GM12878 (cell line): ENCODE measurements around the gene KCNMB2. TPM values are rescaled to one million over a fixed set of nuclear protein-coding genes. Genes with fewer than 3 reads are reported as not detected.

Experiments used
- ATAC-seq: fragments of 200-7000 bp; cut with Tn5 transposase; 3 replicates; pipeline ENCODE4 v1.9.1; 2020; ENCODE audit warnings: mild to moderate bottlenecking, moderate library complexity
- BruUV-seq: library from RNA; stranded (reverse); fragments of 400-500 nt; replicated peaks from 2 replicates; lab custom pipeline; 2021; lab: Mats Ljungman, UMichigan
- CTCF ChIA-PET: fragments of 300-600 bp; sonication (Branson Sonifier 250); formaldehyde crosslinking; extraction: SDS; loops from one replicate; lab custom pipeline; 2021; ENCODE audit warnings: inconsistent platforms; lab: Yijun Ruan, JAX
- POLR2A ChIA-PET: fragments of 350-600 bp; formaldehyde crosslinking; extraction: SDS; loops from one replicate; lab custom pipeline; 2021; ENCODE audit warnings: inconsistent platforms; lab: Charles Lee
- RAD21 ChIA-PET: fragments of 300-600 bp; sonication (Branson Sonifier 250); formaldehyde crosslinking; loops from one replicate; lab custom pipeline; 2023; ENCODE audit warnings: antibody characterized with exemption; ENCODE audit not compliant: unreplicated experiment; lab: Charles Lee
- SMC1A ChIA-PET: fragments of 300-600 bp; sonication (Branson Sonifier 250); formaldehyde crosslinking; loops from one replicate; lab custom pipeline; 2023; ENCODE audit not compliant: unreplicated experiment, uncharacterized antibody; lab: Charles Lee
- DNase-seq: peaks from one replicate; pipeline ENCODE4 v3.0.0-alpha.2; 2011; ENCODE audit warnings: low read depth, low spot score
- FAIRE-seq: peaks from 3 replicates; lab custom pipeline; 2011; peaks lifted over from hg19 to GRCh38; lab: Jason Lieb, UNC
- H2AFZ ChIP-seq: 2 replicates; pipeline ENCODE4 v1.6.0; 2011; ENCODE audit warnings: low read depth, low read length, control low read depth; ENCODE audit not compliant: control insufficient read depth
- H3K27ac ChIP-seq: 2 replicates; pipeline ENCODE4 v1.5.1; 2011; ENCODE audit warnings: control low read depth; ENCODE audit not compliant: control insufficient read depth, insufficient read depth
- H3K27me3 ChIP-seq, 2 experiments: replicated peaks in 1 of 2; 2 replicates each; pipeline versions ENCODE4 v1.6.0 to v1.6.1; 2011; ENCODE audit warnings: low read length in 1 of 2; ENCODE audit not compliant: control insufficient read depth in 2 of 2, insufficient read depth in 2 of 2
- H3K36me3 ChIP-seq, 2 experiments: 2 replicates each; pipeline ENCODE4 v1.5.1; 2011; ENCODE audit warnings: low read length in 1 of 2; ENCODE audit not compliant: control insufficient read depth in 2 of 2, insufficient read depth in 2 of 2
- H3K4me1 ChIP-seq: 2 replicates; pipeline ENCODE4 v1.6.1; 2011; ENCODE audit warnings: mild to moderate bottlenecking, low read length, moderate library complexity, mixed read lengths; ENCODE audit not compliant: control insufficient read depth, insufficient read depth
- H3K4me2 ChIP-seq: 2 replicates; pipeline ENCODE4 v1.6.0; 2011; ENCODE audit warnings: control low read depth; ENCODE audit not compliant: control insufficient read depth, insufficient read depth
- H3K4me3 ChIP-seq: fragments of 200-600 bp; sonication (generic); 2 replicates; pipeline ENCODE4 v1.5.1; 2016
- H3K79me2 ChIP-seq: 2 replicates; pipeline ENCODE4 v1.6.0; 2011; ENCODE audit warnings: low read length; ENCODE audit not compliant: control insufficient read depth, insufficient read depth
- H3K9ac ChIP-seq: 2 replicates; pipeline ENCODE4 v1.8.0; 2011; ENCODE audit warnings: low read length, control low read depth, mixed read lengths; ENCODE audit not compliant: control insufficient read depth, insufficient read depth
- H3K9me3 ChIP-seq: replicated peaks from 3 replicates; pipeline ENCODE4 v1.5.1; 2011; ENCODE audit warnings: mild to moderate bottlenecking, low read length; ENCODE audit not compliant: control insufficient read depth, insufficient read depth
- H4K20me1 ChIP-seq: 2 replicates; pipeline ENCODE4 v1.6.0; 2011; ENCODE audit not compliant: control insufficient read depth, insufficient read depth
- BRCA1 ChIP-seq: IDR thresholded peaks from 2 replicates; pipeline ENCODE4 v1.6.1; 2011; ENCODE audit warnings: low read depth, low read length, improper control_type of control experiment
- FOXM1 ChIP-seq: IDR thresholded peaks from 2 replicates; pipeline ENCODE4 v1.6.1; 2012; ENCODE audit warnings: low read depth, mild to moderate bottlenecking, inconsistent platforms, low read length, moderate library complexity
- HDAC2 ChIP-seq: fragments of 200-600 bp; sonication (generic); IDR thresholded peaks from 2 replicates; pipeline ENCODE4 v1.6.1; 2017
- IKZF2 ChIP-seq, 2 experiments: fragments of 450-650 bp; IDR thresholded peaks; 2 replicates each; pipeline ENCODE4 v1.6.1; 2017; ENCODE audit warnings: mild to moderate bottlenecking in 2 of 2, moderate library complexity in 2 of 2
- LARP7 ChIP-seq: fragments of 450-650 bp; IDR thresholded peaks from 2 replicates; pipeline ENCODE4 v1.6.1; 2017; ENCODE audit warnings: mild to moderate bottlenecking
- NBN ChIP-seq: fragments of 450-650 bp; IDR thresholded peaks from 2 replicates; pipeline ENCODE4 v1.6.1; 2016
- RAD51 ChIP-seq: fragments of 450-650 bp; IDR thresholded peaks from 2 replicates; pipeline ENCODE4 v1.6.1; 2016; ENCODE audit warnings: moderate library complexity, mild to moderate bottlenecking, inconsistent platforms
- USF1 ChIP-seq: IDR thresholded peaks from 2 replicates; pipeline ENCODE4 v1.6.1; 2011; ENCODE audit warnings: borderline replicate concordance, low read depth, mild to moderate bottlenecking, moderate library complexity, mixed read lengths, low read length; ENCODE audit not compliant: insufficient read depth; ENCODE audit errors: extremely low read length
- WGBS: methylation state at CpG from one replicate; pipeline ENCODE4 v1.1.6; 2016; ENCODE audit warnings: low lambda C conversion rate; ENCODE audit not compliant: insufficient replicate concordance, insufficient coverage; ENCODE audit errors: missing lambda C conversion rate; 5-methylcytosine and 5-hydroxymethylcytosine counted together
- in situ Hi-C: fragments of 300-500 bp; cut with MboI; formaldehyde crosslinking; loops from 9 replicates; pipeline ENCODE4 v1.14.3; 2018; ENCODE audit warnings: mixed read lengths
- intact Hi-C: fragments of 100-400 bp; cut with micrococcal nuclease; formaldehyde crosslinking; loops from one replicate; pipeline ENCODE4 v1.14.2; 2022; ENCODE audit not compliant: unreplicated experiment
- polyA plus RNA-seq, 11 experiments: library from polyadenylated mRNA; depleted of rRNA in 4 of 11; unstranded in 6 of 11; stranded (reverse) in 5 of 11; fragments of >200 nt; fragmentation: Nextera tagmentation in 4 of 11; fragmentation: Illumina TruSeq in 1 of 11; extraction: Ambion mirVana in 4 of 11; extraction: Trizol in 1 of 11; gene quantifications; 1 replicate in 1 of 11; 2 replicates in 10 of 11; pipeline versions ENCODE4 v1.2.1 to v1.2.3, GENCODE V29; 2011 to 2016; ENCODE audit warnings: inconsistent platforms in 2 of 11, missing spikeins in 2 of 11, low read depth in 1 of 11
- total RNA-seq, 4 experiments: library from RNA; depleted of rRNA in 3 of 4; stranded (reverse); fragments of >200 nt in 3 of 4; fragmentation: Illumina TruSeq in 1 of 4; extraction: Trizol in 1 of 4; gene quantifications; 2 replicates each; pipeline versions ENCODE4 v1.2.1 to v1.2.3, GENCODE V29; 2013 to 2021
- TF ChIP-seq, protein P1 (sequence below): IDR thresholded peaks from 2 replicates; pipeline ENCODE4 v1.6.1; 2012; ENCODE audit warnings: low read depth, low read length, improper control_type of control experiment
- TF ChIP-seq, protein P2 (sequence below): fragments of 450-650 bp; formaldehyde crosslinking; IDR thresholded peaks from 2 replicates; pipeline ENCODE4 v1.4.0; 2020; ENCODE audit warnings: mild to moderate bottlenecking, moderate library complexity

KCNMB2 gene
- total and polyA plus RNA-seq, 10 of the 15 experiments (the other 5 are each of a cell fraction or from before 2014, with no cell fraction given) = 0.22 to 18.8 (median 11.0) TPM

DNA sequence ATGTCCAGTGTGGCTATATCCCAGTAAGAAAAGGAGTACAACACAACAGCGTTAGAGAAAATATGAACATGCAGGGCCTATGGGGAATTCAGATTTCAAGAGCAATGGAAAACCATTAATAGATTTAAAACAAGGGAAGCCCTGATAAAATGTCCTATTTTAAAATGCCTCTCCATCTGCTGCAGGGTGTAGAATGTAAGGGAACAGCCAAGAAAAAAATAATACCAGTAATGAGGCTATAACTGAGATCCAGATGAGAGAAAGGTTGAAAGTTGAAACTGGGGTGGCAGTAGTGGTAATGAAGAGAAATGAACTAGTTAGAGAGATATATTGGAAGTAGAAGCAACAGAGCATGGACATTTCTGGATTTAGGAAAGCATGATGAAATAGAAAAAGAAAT, 226.1 kb downstream of the KCNMB2 start:
- peaks cover 5% of the 10 kb centered on the region; the same call in 1 of the 2 replicates for H3K4me1 ChIP-seq
- SMC1A ChIA-PET = interaction anchor here (1.4 kb wide), 1 partner anchor 10 kb away, joined by 6 read pairs; no protein-coding TSS in a partner anchor
- TF ChIP-seq IKZF2 (IDR thresholded peaks at IDR 0.05) (no peak), RAD51 (no peak), FOXM1 (no peak), USF1 (no peak), BRCA1 (no peak), HDAC2 (no peak), LARP7 (no peak), NBN (no peak)
- TF ChIP-seq, protein P1, sequence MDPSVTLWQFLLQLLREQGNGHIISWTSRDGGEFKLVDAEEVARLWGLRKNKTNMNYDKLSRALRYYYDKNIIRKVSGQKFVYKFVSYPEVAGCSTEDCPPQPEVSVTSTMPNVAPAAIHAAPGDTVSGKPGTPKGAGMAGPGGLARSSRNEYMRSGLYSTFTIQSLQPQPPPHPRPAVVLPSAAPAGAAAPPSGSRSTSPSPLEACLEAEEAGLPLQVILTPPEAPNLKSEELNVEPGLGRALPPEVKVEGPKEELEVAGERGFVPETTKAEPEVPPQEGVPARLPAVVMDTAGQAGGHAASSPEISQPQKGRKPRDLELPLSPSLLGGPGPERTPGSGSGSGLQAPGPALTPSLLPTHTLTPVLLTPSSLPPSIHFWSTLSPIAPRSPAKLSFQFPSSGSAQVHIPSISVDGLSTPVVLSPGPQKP = no peak
- TF ChIP-seq, protein P2, sequence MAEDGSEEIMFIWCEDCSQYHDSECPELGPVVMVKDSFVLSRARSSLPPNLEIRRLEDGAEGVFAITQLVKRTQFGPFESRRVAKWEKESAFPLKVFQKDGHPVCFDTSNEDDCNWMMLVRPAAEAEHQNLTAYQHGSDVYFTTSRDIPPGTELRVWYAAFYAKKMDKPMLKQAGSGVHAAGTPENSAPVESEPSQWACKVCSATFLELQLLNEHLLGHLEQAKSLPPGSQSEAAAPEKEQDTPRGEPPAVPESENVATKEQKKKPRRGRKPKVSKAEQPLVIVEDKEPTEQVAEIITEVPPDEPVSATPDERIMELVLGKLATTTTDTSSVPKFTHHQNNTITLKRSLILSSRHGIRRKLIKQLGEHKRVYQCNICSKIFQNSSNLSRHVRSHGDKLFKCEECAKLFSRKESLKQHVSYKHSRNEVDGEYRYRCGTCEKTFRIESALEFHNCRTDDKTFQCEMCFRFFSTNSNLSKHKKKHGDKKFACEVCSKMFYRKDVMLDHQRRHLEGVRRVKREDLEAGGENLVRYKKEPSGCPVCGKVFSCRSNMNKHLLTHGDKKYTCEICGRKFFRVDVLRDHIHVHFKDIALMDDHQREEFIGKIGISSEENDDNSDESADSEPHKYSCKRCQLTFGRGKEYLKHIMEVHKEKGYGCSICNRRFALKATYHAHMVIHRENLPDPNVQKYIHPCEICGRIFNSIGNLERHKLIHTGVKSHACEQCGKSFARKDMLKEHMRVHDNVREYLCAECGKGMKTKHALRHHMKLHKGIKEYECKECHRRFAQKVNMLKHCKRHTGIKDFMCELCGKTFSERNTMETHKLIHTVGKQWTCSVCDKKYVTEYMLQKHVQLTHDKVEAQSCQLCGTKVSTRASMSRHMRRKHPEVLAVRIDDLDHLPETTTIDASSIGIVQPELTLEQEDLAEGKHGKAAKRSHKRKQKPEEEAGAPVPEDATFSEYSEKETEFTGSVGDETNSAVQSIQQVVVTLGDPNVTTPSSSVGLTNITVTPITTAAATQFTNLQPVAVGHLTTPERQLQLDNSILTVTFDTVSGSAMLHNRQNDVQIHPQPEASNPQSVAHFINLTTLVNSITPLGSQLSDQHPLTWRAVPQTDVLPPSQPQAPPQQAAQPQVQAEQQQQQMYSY (CRISPR knock-in tag) = no peak
- no peak for DNase-seq
- no peaks in the 10 kb centered on the region for H3K79me2 ChIP-seq
- ATAC-seq = no peak
- in situ Hi-C loops (no loop called here), intact Hi-C loops (no loop called here)
- H3K36me3 ChIP-seq = no peaks in the 10 kb centered on the region
- H4K20me1 ChIP-seq = no peaks in the 10 kb centered on the region
- H3K4me3 ChIP-seq = no peak overlapping the region
- CTCF ChIA-PET = no interaction called here
- BruUV-seq = no TSS peak
- no peaks in the 10 kb centered on the region for H3K9me3 ChIP-seq
- no peak overlapping the region for H3K4me2 ChIP-seq
- H3K27ac ChIP-seq = no peak overlapping the region
- WGBS = 50% methylated on average over 1 of the region's 1 CpG
- no peaks in the 10 kb centered on the region for H3K27me3 ChIP-seq
- RAD21 ChIA-PET = no interaction called here
- H3K9ac ChIP-seq = no peak overlapping the region
- FAIRE-seq = no peak
- no peak overlapping the region for H2AFZ ChIP-seq
- POLR2A ChIA-PET = no interaction called here
